Stimulated activated CD8-positive, alpha-beta memory T cell treated with anti-CD3 and anti-CD28 coated beads, Interleukin-12 subunit alpha, Interleukin-12 subunit beta, amount 100 ng/mL, for 24 hours (primary cell): ENCODE results near the gene CNPY3.
"Not testable (repeated sequence)": the region's sequence is repeated elsewhere in the genome, so short reads cannot be mapped to it uniquely, and the experiment has no call there.

Experiments used
- DNase-seq: peaks from one replicate; pipeline ENCODE4 v3.0.0-alpha.2; 2020; ENCODE audit errors: extremely low read depth

CNPY3 gene

GRCh38 chr6:42915732-42916131 lies 13.5 kb upstream of the CNPY3 start, which contains the start of gene PTCRA:
Gene PTCRA (plus strand): TSS chr6:42916053. CDS start chr6:42916070, 17 bp downstream.
- no peak for DNase-seq

GRCh38 chr6:42916288-42916687 lies 13.0 kb upstream of the CNPY3 start:
- DNase-seq: no peak

DNA sequence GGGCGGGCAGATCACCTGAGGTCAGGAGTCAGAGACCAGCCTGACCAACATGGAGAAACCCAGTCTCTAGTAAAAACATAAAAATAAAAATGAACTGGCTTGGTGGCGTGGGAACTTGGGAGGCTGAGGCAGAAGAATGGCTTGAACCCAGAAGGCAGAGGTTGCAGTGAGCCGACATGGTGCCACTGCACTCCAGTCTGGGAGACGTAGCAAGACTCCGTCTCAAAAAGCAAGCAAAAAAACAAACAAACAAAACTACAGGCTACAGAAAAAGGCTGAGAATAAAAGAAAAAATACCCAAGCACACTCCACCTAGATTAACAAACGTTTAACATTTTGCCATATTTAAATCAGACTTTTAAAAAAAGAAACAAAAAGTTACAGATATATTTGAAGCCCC lies 7.5 kb upstream of the CNPY3 start:
- no peak for DNase-seq

DNA sequence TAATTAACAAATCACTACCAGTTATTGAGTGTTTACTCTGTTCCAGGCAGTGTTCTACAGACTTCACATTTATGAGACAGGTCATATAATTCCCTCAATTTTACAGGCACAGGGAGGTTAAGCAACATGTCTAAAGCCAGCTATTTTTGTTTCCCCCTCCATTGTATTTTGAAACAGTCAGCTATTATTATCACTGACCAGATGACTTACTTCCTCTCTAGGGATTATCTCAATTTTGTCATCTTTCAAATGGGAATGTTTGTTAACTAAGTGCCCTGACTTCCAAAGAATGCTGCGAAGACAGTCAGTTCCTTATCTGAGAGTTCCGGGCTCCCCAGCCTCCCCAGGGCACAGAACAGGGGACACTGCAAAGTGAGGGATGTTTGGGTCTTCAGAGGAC lies 5.6 kb upstream of the CNPY3 start:
- no peak for DNase-seq

DNA sequence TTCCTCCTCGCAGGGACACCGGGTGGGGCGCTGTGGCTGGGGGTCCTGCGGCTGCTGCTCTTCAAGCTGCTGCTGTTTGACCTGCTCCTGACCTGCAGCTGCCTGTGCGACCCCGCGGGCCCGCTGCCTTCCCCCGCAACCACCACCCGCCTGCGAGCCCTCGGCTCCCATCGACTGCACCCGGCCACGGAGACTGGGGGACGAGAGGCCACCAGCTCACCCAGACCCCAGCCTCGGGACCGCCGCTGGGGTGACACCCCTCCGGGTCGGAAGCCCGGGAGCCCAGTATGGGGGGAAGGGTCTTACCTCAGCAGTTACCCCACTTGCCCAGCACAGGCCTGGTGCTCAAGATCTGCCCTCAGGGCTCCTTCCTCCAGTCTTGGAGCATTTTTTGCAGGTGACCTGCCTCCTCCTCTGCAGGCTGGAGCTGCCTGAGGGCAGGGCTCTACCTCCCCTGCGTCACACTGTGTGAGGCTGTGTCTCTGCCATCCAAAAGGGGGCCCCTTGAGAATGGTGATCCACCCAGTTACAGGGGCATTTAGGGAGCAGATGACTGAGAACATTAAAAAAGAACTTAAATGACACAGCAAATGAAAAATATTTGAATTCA lies 3.9 kb upstream of the CNPY3 start:
- no peak for DNase-seq

- DNase-seq: peak; percentile 27
These were observed 611 bp downstream of the CNPY3 start for GRCh38 chr6:42929821-42930360.

- no peak for DNase-seq
These were observed 3.1 kb downstream of the CNPY3 start for GRCh38 chr6:42932412-42932811.

DNA sequence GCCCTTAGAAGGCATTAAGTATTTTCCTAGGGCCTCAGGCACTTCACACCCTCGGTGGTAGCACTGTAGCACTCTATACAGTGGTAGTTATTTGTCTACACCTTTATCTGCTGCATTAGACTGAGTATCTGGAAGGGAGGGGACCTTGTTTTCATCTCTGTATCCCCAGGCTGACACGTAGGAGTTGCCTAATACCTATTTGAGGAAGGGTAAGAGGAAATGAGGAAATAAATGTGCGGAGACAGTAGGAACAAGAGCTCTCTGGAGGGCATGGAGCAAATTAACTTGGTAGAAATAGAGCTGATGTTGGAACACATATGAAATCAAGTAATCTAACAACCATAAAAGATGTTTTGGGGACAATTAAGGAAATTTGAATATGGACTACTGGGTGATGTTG lies 3.9 kb downstream of the CNPY3 start:
- DNase-seq: no peak

DNA sequence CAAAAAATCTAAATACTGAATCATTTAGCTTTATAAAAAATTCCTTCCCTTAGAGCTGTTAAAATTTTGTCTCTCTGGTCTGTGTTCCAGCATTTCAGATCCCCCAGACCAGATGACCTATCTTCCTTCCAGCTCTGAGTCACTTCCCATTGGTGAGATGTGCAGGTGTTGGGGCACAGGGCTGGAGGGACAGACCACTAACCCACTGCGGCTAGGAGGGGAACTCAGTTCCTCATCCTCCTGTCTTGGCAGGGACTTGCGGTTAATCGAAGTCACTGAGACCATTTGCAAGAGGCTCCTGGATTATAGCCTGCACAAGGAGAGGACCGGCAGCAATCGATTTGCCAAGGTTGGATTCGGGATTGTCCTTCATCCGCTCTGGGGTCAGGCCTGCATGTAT lies 6.0 kb downstream of the CNPY3 start:
- no peak for DNase-seq

- DNase-seq: no peak
These were observed 7.1 kb downstream of the CNPY3 start for GRCh38 chr6:42936398-42936797.

GRCh38 chr6:42937548-42938427 lies 8.5 kb downstream of the CNPY3 start:
- no peak for DNase-seq

- DNase-seq: no peak
These were observed 9.1 kb downstream of the CNPY3 start for GRCh38 chr6:42938428-42938796.

- no peak for DNase-seq
These were observed 9.9 kb downstream of the CNPY3 start for GRCh38 chr6:42938987-42939809.

- no peak for DNase-seq
These were observed 10.5 kb downstream of the CNPY3 start for GRCh38 chr6:42939810-42940167.

DNA sequence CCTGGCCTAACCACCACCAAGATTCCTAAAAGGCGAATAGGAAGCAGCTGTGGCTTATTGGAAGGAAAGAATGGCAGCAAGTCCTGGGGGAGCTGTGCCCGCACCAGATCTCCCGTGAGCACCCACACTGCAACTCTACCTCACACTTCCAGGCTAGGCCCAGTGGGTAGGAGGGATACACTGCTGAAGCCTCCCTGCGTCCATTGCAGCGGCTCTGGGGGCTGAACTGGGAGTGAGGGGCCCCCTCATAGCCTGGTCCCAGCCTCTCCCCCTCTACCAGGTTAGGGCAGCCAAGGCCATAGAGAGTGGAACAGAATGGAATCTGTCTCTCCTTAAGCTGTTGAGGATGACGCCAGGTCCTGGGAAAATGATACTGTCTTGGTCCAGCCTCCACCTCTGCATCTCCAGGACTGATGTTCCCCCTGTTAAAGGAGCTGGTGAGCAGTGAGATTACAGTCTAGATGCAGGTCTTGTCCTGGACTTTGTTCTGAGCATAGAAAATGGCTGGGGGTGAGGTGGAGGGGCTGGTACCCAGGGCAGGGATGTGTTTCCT lies 11.3 kb downstream of the CNPY3 start:
- no peak for DNase-seq

GRCh38 chr6:42941356-42941755 lies 12.1 kb downstream of the CNPY3 start:
- not testable (repeated sequence) for DNase-seq

GRCh38 chr6:42942444-42942843 lies 13.2 kb downstream of the CNPY3 start:
- DNase-seq: no peak

DNA sequence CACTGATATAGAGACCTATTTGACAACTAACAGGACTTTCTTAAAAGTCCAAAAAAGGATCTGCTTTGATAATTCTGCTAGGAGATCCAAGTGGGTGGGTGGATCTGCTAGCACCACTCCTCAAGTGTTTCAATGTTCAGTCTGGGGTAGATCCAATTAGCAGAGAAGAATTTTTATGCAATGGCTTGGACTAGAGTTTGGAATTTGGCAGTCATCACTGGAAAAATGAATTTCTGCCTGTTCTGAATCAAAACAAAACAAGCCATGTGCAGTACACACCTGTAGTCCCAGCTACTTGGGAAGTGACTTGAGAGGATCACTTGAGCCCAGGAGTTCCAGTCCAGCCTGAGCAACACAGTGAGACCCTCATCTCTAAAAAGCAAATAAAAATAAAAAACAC lies 18.7 kb downstream of the CNPY3 start:
- DNase-seq: no peak

DNA sequence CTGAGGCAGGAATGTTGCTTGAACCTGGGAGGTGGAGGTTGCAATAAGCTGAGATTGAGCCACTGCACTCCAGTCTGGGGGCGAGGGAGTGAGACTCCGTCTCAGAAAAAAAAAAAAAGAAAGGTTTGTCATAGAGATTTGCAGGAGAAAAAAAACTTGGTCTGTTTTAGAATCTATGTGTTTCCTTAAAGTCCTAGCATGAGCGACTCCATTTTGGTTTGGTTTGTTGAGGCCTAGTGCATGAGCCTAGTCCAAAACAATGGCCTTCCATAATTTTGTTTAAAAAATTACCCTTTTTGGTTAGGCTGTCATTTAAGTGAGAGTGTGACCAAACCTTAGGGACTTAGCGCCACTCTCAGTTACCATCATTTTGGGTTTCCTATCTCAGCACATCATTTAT lies 23.1 kb downstream of the CNPY3 start:
- no peak for DNase-seq

DNA sequence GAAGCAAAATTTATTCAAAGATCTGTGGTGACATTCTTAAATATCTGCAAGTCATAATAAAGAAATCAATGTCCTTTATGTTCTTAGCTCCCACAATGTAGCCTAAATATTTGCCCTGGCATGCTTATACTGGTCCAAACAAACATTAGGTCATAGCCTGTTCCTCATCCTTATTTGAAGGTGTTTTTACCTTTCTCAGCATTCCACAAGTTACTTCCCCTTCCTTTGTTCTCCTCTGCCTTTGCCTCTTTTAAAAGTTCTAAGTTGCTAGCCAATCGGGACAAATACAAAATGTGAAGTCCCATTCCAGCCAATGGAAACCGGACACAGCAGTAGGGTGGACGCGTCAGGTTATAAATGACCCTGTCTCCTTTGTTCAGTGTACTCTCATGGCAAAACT lies 25.1 kb downstream of the CNPY3 start:
- DNase-seq: not testable (repeated sequence)

GRCh38 chr6:42958125-42958524 lies 28.8 kb downstream of the CNPY3 start:
- no peak for DNase-seq

- DNase-seq: no peak
These were observed 30.6 kb downstream of the CNPY3 start for GRCh38 chr6:42959917-42960242.
